IMR-90 (cell line): Measurements from ENCODE around the gene PRRC2B. TPM values are rescaled to one million over a fixed set of nuclear protein-coding genes. Genes with fewer than 3 reads are reported as not detected.

ENCODE experiments used
- ATAC-seq: fragments of 200-7000 bp; cut with Tn5 transposase; 2 replicates; pipeline ENCODE4 v1.9.1; 2020; ENCODE audit warnings: low read depth, mild to moderate bottlenecking, moderate library complexity
- BruUV-seq: library from RNA; stranded (reverse); fragments of 400-500 nt; replicated peaks from 2 replicates; lab custom pipeline; 2021; lab: Mats Ljungman, UMichigan
- CTCF ChIA-PET: fragments of 300-600 bp; formaldehyde crosslinking; extraction: SDS; loops from one replicate; lab custom pipeline; 2021; ENCODE audit warnings: antibody characterized with exemption; lab: Yijun Ruan, JAX
- POLR2A ChIA-PET: fragments of 300-600 bp; sonication (Branson Sonifier 250); formaldehyde crosslinking; loops from one replicate; lab custom pipeline; 2022; ENCODE audit warnings: antibody characterized with exemption; ENCODE audit not compliant: unreplicated experiment; lab: Charles Lee
- DNase-seq: peaks from one replicate; pipeline ENCODE4 v3.0.0; 2013
- H2AFZ ChIP-seq: replicated peaks from 2 replicates; pipeline ENCODE3; 2013; ENCODE audit warnings: low read length, mild to moderate bottlenecking; ENCODE audit not compliant: poor library complexity
- H2AK5ac ChIP-seq: 2 replicates; pipeline ENCODE4 v1.6.1; 2013; ENCODE audit warnings: low read depth, low read length, inconsistent platforms
- H2AK9ac ChIP-seq: replicated peaks from 2 replicates; pipeline ENCODE3; 2013; ENCODE audit warnings: mild to moderate bottlenecking, low read depth, low read length, moderate library complexity; ENCODE audit not compliant: poor library complexity
- H2BK120ac ChIP-seq: 2 replicates; pipeline ENCODE4 v1.6.1; 2013; ENCODE audit warnings: low read depth, low read length, inconsistent platforms
- H2BK15ac ChIP-seq: 3 replicates; pipeline ENCODE4 v1.6.1; 2013; ENCODE audit warnings: low read depth, low read length, inconsistent platforms
- H2BK20ac ChIP-seq: 2 replicates; pipeline ENCODE4 v1.6.1; 2013; ENCODE audit warnings: low read depth, mild to moderate bottlenecking, inconsistent platforms, low read length, moderate library complexity
- H2BK5ac ChIP-seq: 2 replicates; pipeline ENCODE4 v1.6.1; 2013; ENCODE audit warnings: mild to moderate bottlenecking, low read depth, low read length, inconsistent platforms; ENCODE audit not compliant: poor library complexity, severe bottlenecking
- H3K14ac ChIP-seq: replicated peaks from 2 replicates; pipeline ENCODE4 v1.6.1; 2013; ENCODE audit warnings: low read depth, low read length, inconsistent platforms
- H3K18ac ChIP-seq: 2 replicates; pipeline ENCODE4 v1.6.1; 2013; ENCODE audit warnings: low read depth, low read length, control low read depth
- H3K23ac ChIP-seq: 2 replicates; pipeline ENCODE4 v1.6.1; 2013; ENCODE audit warnings: low read depth, low read length, inconsistent platforms
- H3K27ac ChIP-seq: 2 replicates; pipeline ENCODE4 v1.5.1; 2013; ENCODE audit warnings: mild to moderate bottlenecking, control low read depth, low read length; ENCODE audit not compliant: insufficient read depth
- H3K27me3 ChIP-seq: 2 replicates; pipeline ENCODE4 v1.6.1; 2013; ENCODE audit warnings: low read length; ENCODE audit not compliant: control insufficient read depth, insufficient read depth
- H3K36me3 ChIP-seq: 2 replicates; pipeline ENCODE4 v1.6.1; 2013; ENCODE audit warnings: low read length, mixed read lengths; ENCODE audit not compliant: control insufficient read depth, insufficient read depth
- H3K4ac ChIP-seq: 2 replicates; pipeline ENCODE4 v1.6.1; 2013; ENCODE audit warnings: low read depth, low read length, inconsistent platforms
- H3K4me1 ChIP-seq: 2 replicates; pipeline ENCODE4 v1.6.1; 2013; ENCODE audit warnings: low read length, mixed read lengths; ENCODE audit not compliant: control insufficient read depth, insufficient read depth
- H3K4me2 ChIP-seq: 2 replicates; pipeline ENCODE4 v1.6.1; 2013; ENCODE audit warnings: low read depth, mild to moderate bottlenecking, control low read depth, low read length, moderate library complexity
- H3K4me3 ChIP-seq: 2 replicates; pipeline ENCODE4 v1.5.1; 2013; ENCODE audit warnings: low read depth, mild to moderate bottlenecking, control low read depth, low read length, moderate library complexity; ENCODE audit not compliant: insufficient read depth
- H3K56ac ChIP-seq: 2 replicates; pipeline ENCODE4 v1.6.1; 2013; ENCODE audit warnings: low read length, inconsistent platforms; ENCODE audit not compliant: insufficient read depth; ENCODE audit errors: extremely low read depth
- H3K79me1 ChIP-seq, 2 experiments: 2 replicates each; pipeline ENCODE4 v1.6.1; 2013; ENCODE audit warnings: low read length in 2 of 2, inconsistent platforms in 1 of 2, low read depth in 1 of 2
- H3K9ac ChIP-seq: 2 replicates; pipeline ENCODE4 v1.6.1; 2013; ENCODE audit warnings: low read depth, low read length, control low read depth
- H3K9me1 ChIP-seq: 2 replicates; pipeline ENCODE4 v1.6.1; 2013; ENCODE audit warnings: low read length, inconsistent platforms; ENCODE audit not compliant: insufficient read depth
- H3K9me3 ChIP-seq: 2 replicates; pipeline ENCODE4 v1.6.1; 2013; ENCODE audit warnings: low read length; ENCODE audit not compliant: control insufficient read depth, insufficient read depth
- H4K20me1 ChIP-seq: 2 replicates; pipeline ENCODE4 v1.6.1; 2013; ENCODE audit warnings: low read length, inconsistent platforms; ENCODE audit not compliant: insufficient read depth
- H4K5ac ChIP-seq: 2 replicates; pipeline ENCODE4 v1.6.1; 2013; ENCODE audit warnings: mild to moderate bottlenecking, low read depth, low read length, control low read depth
- H4K8ac ChIP-seq, 2 experiments: 2 replicates each; pipeline ENCODE4 v1.6.1; 2013; ENCODE audit warnings: low read depth in 2 of 2, low read length in 2 of 2, control low read depth in 1 of 2, inconsistent platforms in 1 of 2
- H4K91ac ChIP-seq: 2 replicates; pipeline ENCODE4 v1.6.1; 2013; ENCODE audit warnings: low read depth, low read length, inconsistent platforms; ENCODE audit not compliant: insufficient read depth
- BHLHE40 ChIP-seq: fragments of 150-350 bp; IDR thresholded peaks from 2 replicates; pipeline ENCODE4 v1.6.1; 2016; ENCODE audit warnings: mild to moderate bottlenecking, low read depth, low read length
- CEBPB ChIP-seq: IDR thresholded peaks from 2 replicates; pipeline ENCODE4 v1.6.1; 2012; ENCODE audit warnings: low read depth, low read length, improper control_type of control experiment
- CHD1 ChIP-seq: IDR thresholded peaks from 2 replicates; pipeline ENCODE4 v1.6.1; 2012; ENCODE audit warnings: low read depth, low read length, improper control_type of control experiment
- FOS ChIP-seq: fragments of 150-350 bp; IDR thresholded peaks from 2 replicates; pipeline ENCODE4 v1.6.1; 2016; ENCODE audit warnings: low read depth, low read length
- MAFK ChIP-seq: IDR thresholded peaks from 2 replicates; pipeline ENCODE4 v1.6.1; 2012; ENCODE audit warnings: low read depth, low read length, improper control_type of control experiment
- MAZ ChIP-seq: IDR thresholded peaks from 2 replicates; pipeline ENCODE4 v1.6.1; 2012; ENCODE audit warnings: low read depth, mild to moderate bottlenecking, low read length, improper control_type of control experiment, moderate library complexity, borderline replicate concordance
- MXI1 ChIP-seq: IDR thresholded peaks from 2 replicates; pipeline ENCODE4 v1.6.1; 2012; ENCODE audit warnings: low read depth, mild to moderate bottlenecking, low read length, moderate library complexity, borderline replicate concordance
- POLR2A ChIP-seq: IDR thresholded peaks from 2 replicates; pipeline ENCODE4 v1.6.1; 2012; ENCODE audit warnings: mild to moderate bottlenecking, low read depth, low read length
- RCOR1 ChIP-seq: IDR thresholded peaks from 2 replicates; pipeline ENCODE4 v1.6.1; 2012; ENCODE audit warnings: mild to moderate bottlenecking, low read length, improper control_type of control experiment; ENCODE audit not compliant: insufficient replicate concordance
- SMC3 ChIP-seq: fragments of 150-350 bp; IDR thresholded peaks from 2 replicates; pipeline ENCODE4 v1.6.1; 2016; ENCODE audit warnings: low read depth, mild to moderate bottlenecking, antibody characterized with exemption, low read length, moderate library complexity
- WGBS, 2 experiments: methylation state at CpG; one replicate each; pipeline versions ENCODE4 v1.1.5 to v1.1.7; 2013; ENCODE audit warnings: missing lambda C conversion rate in 2 of 2; ENCODE audit not compliant: insufficient read length in 1 of 2; ENCODE audit errors: extremely low coverage in 2 of 2; 5-methylcytosine and 5-hydroxymethylcytosine counted together
- dilution Hi-C: fragments of 300-500 bp; cut with HindIII; formaldehyde crosslinking; loops from one replicate; pipeline ENCODE4 v1.14.3; 2018; ENCODE audit warnings: low sequenced_read_pairs; ENCODE audit not compliant: unreplicated experiment
- in situ Hi-C: fragments of 300-500 bp; cut with MboI; formaldehyde crosslinking; loops from 3 replicates; pipeline ENCODE4 v1.14.3; 2019; ENCODE audit warnings: low sequenced_read_pairs, inconsistent platforms, mixed read lengths
- intact Hi-C: fragments of 100-400 bp; cut with micrococcal nuclease; formaldehyde crosslinking; loops from 2 replicates; pipeline ENCODE4 v1.10.0; 2022
- polyA plus RNA-seq, 3 experiments: library from polyadenylated mRNA; depleted of rRNA; stranded (reverse); fragments of >200 nt; gene quantifications; 2 replicates each; pipeline ENCODE4 v1.2.3, GENCODE V29; 2012; ENCODE audit warnings: low replicate concordance in 1 of 3
- total RNA-seq: library from RNA; depleted of rRNA; stranded (reverse); fragments of >200 nt; gene quantifications from 2 replicates; pipeline ENCODE4 v1.2.3, GENCODE V29; 2012
- TF ChIP-seq, protein P1 (sequence below): fragments of 150-350 bp; IDR thresholded peaks from 2 replicates; pipeline ENCODE4 v1.6.1; 2017; ENCODE audit warnings: mild to moderate bottlenecking, antibody characterized with exemption, low read length, low read depth
- TF ChIP-seq, protein P2 (sequence below): conservative IDR thresholded peaks from 2 replicates; pipeline ENCODE4 v1.5.1; 2012; ENCODE audit warnings: mild to moderate bottlenecking, low read depth, low read length, improper control_type of control experiment

PRRC2B gene
- total and polyA plus RNA-seq, 2 of the 4 experiments (the other 2 are of a cell fraction) = 19.4 to 39.1 TPM

GRCh38 chr9:131495785-131496184 lies 101.9 kb downstream of the PRRC2B start:
- Histone ChIP-seq H3K27me3 (no peaks in the 10 kb centered on the region), H3K18ac (no peak overlapping the region), H2AK5ac (no peak overlapping the region), H4K91ac (no peak overlapping the region), H3K79me1 (peaks cover 2 to 47% of the 10 kb centered on the region in 2 experiments; a peak in 3 of 4 replicates), H2AK9ac (no peak overlapping the region), H3K14ac (no peak overlapping the region), H2AFZ (no peak overlapping the region), H3K36me3 (peaks cover 88% of the 10 kb centered on the region), H2BK120ac (no peak overlapping the region), H3K4me3 (no peak overlapping the region), H3K27ac (no peak overlapping the region), H4K5ac (no peak overlapping the region), H3K56ac (no peak overlapping the region), H3K9me3 (no peaks in the 10 kb centered on the region), H3K9me1 (peaks cover 4% of the 10 kb centered on the region; the same call in 1 of the 2 replicates), H2BK5ac (no peak overlapping the region), H4K8ac (no peak overlapping the region), H2BK20ac (no peak overlapping the region), H3K4me1 (no peaks in the 10 kb centered on the region), H2BK15ac (no peak overlapping the region), H3K4ac (no peak overlapping the region), H3K4me2 (no peak overlapping the region), H3K9ac (no peak overlapping the region), H4K20me1 (peaks cover 36% of the 10 kb centered on the region), H3K23ac (no peak overlapping the region)
- ATAC-seq (no peak), DNase-seq (no peak)
- in situ Hi-C loops = no loop called here
- POLR2A ChIA-PET = no interaction called here
- intact Hi-C loops = no loop called here
- no TSS peak for BruUV-seq
- 83% methylated on average over 15 of the region's 22 CpGs; no CpG with 5 or more reads in 1 of the 2 experiments for WGBS, 2 experiments
- TF ChIP-seq MXI1 = no peak
- no peak for TF ChIP-seq MAFK
- TF ChIP-seq, protein P1, sequence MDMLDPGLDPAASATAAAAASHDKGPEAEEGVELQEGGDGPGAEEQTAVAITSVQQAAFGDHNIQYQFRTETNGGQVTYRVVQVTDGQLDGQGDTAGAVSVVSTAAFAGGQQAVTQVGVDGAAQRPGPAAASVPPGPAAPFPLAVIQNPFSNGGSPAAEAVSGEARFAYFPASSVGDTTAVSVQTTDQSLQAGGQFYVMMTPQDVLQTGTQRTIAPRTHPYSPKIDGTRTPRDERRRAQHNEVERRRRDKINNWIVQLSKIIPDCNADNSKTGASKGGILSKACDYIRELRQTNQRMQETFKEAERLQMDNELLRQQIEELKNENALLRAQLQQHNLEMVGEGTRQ = no peak
- TF ChIP-seq POLR2A = no peak
- no peak for TF ChIP-seq FOS
- TF ChIP-seq BHLHE40 = no peak
- TF ChIP-seq CEBPB = no peak
- TF ChIP-seq SMC3 = no peak
- TF ChIP-seq, protein P2, sequence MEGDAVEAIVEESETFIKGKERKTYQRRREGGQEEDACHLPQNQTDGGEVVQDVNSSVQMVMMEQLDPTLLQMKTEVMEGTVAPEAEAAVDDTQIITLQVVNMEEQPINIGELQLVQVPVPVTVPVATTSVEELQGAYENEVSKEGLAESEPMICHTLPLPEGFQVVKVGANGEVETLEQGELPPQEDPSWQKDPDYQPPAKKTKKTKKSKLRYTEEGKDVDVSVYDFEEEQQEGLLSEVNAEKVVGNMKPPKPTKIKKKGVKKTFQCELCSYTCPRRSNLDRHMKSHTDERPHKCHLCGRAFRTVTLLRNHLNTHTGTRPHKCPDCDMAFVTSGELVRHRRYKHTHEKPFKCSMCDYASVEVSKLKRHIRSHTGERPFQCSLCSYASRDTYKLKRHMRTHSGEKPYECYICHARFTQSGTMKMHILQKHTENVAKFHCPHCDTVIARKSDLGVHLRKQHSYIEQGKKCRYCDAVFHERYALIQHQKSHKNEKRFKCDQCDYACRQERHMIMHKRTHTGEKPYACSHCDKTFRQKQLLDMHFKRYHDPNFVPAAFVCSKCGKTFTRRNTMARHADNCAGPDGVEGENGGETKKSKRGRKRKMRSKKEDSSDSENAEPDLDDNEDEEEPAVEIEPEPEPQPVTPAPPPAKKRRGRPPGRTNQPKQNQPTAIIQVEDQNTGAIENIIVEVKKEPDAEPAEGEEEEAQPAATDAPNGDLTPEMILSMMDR = no peak
- TF ChIP-seq MAZ = no peak
- no peak for TF ChIP-seq CHD1
- TF ChIP-seq RCOR1 = no peak
- CTCF ChIA-PET = no interaction called here
- dilution Hi-C loops = no loop called here
